A673 (cell line): ENCODE measurements around the gene KCNK16. TPM values are rescaled to one million over a fixed set of nuclear protein-coding genes. Genes with fewer than 3 reads are reported as not detected.

ENCODE experiments used
- BruUV-seq: library from RNA; stranded (reverse); fragments of 400-500 nt; replicated peaks from 2 replicates; lab custom pipeline; 2021; lab: Mats Ljungman, UMichigan
- CTCF ChIA-PET: fragments of 300-600 bp; sonication (Branson Sonifier 250); formaldehyde crosslinking; loops from one replicate; lab custom pipeline; 2022; ENCODE audit warnings: antibody characterized with exemption; lab: Charles Lee
- POLR2A ChIA-PET: fragments of 300-600 bp; sonication (Branson Sonifier 250); formaldehyde crosslinking; loops from one replicate; lab custom pipeline; 2022; ENCODE audit warnings: antibody characterized with exemption; ENCODE audit not compliant: low non-redundant PET; lab: Charles Lee
- DNase-seq: peaks from one replicate; pipeline ENCODE4 v3.0.0-alpha.2; 2015; ENCODE audit warnings: low spot score
- H3K27ac ChIP-seq: fragments of 200-600 bp; sonication (generic); 2 replicates; pipeline ENCODE4 v1.5.1; 2016; ENCODE audit warnings: mixed run types, low read depth, mild to moderate bottlenecking, mixed read lengths, antibody characterized with exemption, low read length; ENCODE audit not compliant: poor library complexity, severe bottlenecking
- H3K27me3 ChIP-seq: fragments of 200-600 bp; sonication (generic); replicated peaks from 2 replicates; pipeline ENCODE4 v1.6.1; 2017; ENCODE audit warnings: mixed run types, low read depth, mild to moderate bottlenecking, mixed read lengths, antibody characterized with exemption, low read length; ENCODE audit not compliant: insufficient read depth, poor library complexity
- H3K36me3 ChIP-seq: fragments of 200-600 bp; sonication (generic); 2 replicates; pipeline ENCODE4 v1.6.1; 2016; ENCODE audit warnings: mixed run types, mild to moderate bottlenecking, mixed read lengths, antibody characterized with exemption, low read length; ENCODE audit not compliant: insufficient read depth, poor library complexity, severe bottlenecking
- H3K4me1 ChIP-seq: fragments of 200-600 bp; sonication (generic); 2 replicates; pipeline ENCODE4 v1.6.1; 2017; ENCODE audit warnings: mixed run types, mild to moderate bottlenecking, mixed read lengths, antibody characterized with exemption, low read length; ENCODE audit not compliant: insufficient read depth, poor library complexity, severe bottlenecking
- H3K4me3 ChIP-seq: fragments of 200-600 bp; sonication (generic); 2 replicates; pipeline ENCODE4 v1.5.1; 2016; ENCODE audit warnings: low read depth, mixed run types, mild to moderate bottlenecking, mixed read lengths, low read length; ENCODE audit not compliant: poor library complexity, severe bottlenecking
- H3K9me3 ChIP-seq: fragments of 200-600 bp; sonication (generic); 2 replicates; pipeline ENCODE4 v1.6.1; 2016; ENCODE audit warnings: mixed run types, low read depth, mild to moderate bottlenecking, mixed read lengths, antibody characterized with exemption, low read length; ENCODE audit not compliant: poor library complexity, severe bottlenecking
- CTCF ChIP-seq: fragments of 300-800, 200-600 bp; sonication (generic); conservative IDR thresholded peaks from 2 replicates; pipeline ENCODE4 v1.5.1; 2017; ENCODE audit warnings: low read depth, mild to moderate bottlenecking, antibody characterized with exemption, low read length, moderate library complexity, mixed read lengths
- EZH2 ChIP-seq: fragments of 200-600 bp; sonication (generic); IDR thresholded peaks from 2 replicates; pipeline ENCODE4 v1.6.1; 2017; ENCODE audit warnings: borderline replicate concordance, low read depth, mild to moderate bottlenecking, mixed read lengths, antibody characterized with exemption, low read length; ENCODE audit not compliant: poor library complexity, severe bottlenecking
- intact Hi-C: fragments of 100-400 bp; cut with micrococcal nuclease; formaldehyde crosslinking; loops from one replicate; pipeline ENCODE4 v1.10.0; 2022; ENCODE audit not compliant: unreplicated experiment
- total RNA-seq: library from RNA; stranded (reverse); gene quantifications from 2 replicates; pipeline ENCODE4 v1.2.3, GENCODE V29; 2021

Gene KCNK16
- total RNA-seq, 1 experiment from 2014 or later = not detected

GRCh38 chr6:39307462-39307861 lies 15.0 kb downstream of the KCNK16 start:
- H3K27ac ChIP-seq = no peak overlapping the region
- CTCF ChIA-PET = no interaction called here
- no peak overlapping the region for H3K4me3 ChIP-seq
- no peak for DNase-seq
- H3K36me3 ChIP-seq = no peaks in the 10 kb centered on the region
- BruUV-seq = no TSS peak
- no peaks in the 10 kb centered on the region for H3K4me1 ChIP-seq
- H3K9me3 ChIP-seq = no peaks in the 10 kb centered on the region
- intact Hi-C loops = no loop called here
- no peak for TF ChIP-seq EZH2
- no peak for TF ChIP-seq CTCF
- POLR2A ChIA-PET = no interaction called here
- peaks cover 14% of the 10 kb centered on the region for H3K27me3 ChIP-seq

GRCh38 chr6:39304951-39305350 lies 17.6 kb downstream of the KCNK16 start:
- ChIA-PET POLR2A (no interaction called here), CTCF (no interaction called here)
- Histone ChIP-seq H3K27ac (no peak overlapping the region), H3K9me3 (no peaks in the 10 kb centered on the region), H3K4me1 (no peaks in the 10 kb centered on the region), H3K36me3 (no peaks in the 10 kb centered on the region), H3K4me3 (no peak overlapping the region), H3K27me3 (peaks cover 5% of the 10 kb centered on the region)
- intact Hi-C loops = no loop called here
- BruUV-seq = no TSS peak
- TF ChIP-seq EZH2 (no peak), CTCF (no peak)
- no peak for DNase-seq

GRCh38 chr6:39303425-39304153 lies 18.9 kb downstream of the KCNK16 start:
- CTCF ChIA-PET = interaction anchor here (1.0 to 1.4 kb wide), 3 partner anchors 137 to 431 kb away, joined by 3 to 11 read pairs (median 11); no protein-coding TSS in a partner anchor
- POLR2A ChIA-PET = no interaction called here
- TF ChIP-seq EZH2 (no peak), CTCF (peak; percentile 7; the same call in 1 of the 2 replicates)
- no peaks in the 10 kb centered on the region for H3K4me1 ChIP-seq
- no peaks in the 10 kb centered on the region for H3K9me3 ChIP-seq
- BruUV-seq = no TSS peak
- no peak overlapping the region for H3K27ac ChIP-seq
- no peaks in the 10 kb centered on the region for H3K36me3 ChIP-seq
- intact Hi-C loops = loop anchor here (1.0 to 2.0 kb wide), 3 partner anchors 137 to 431 kb away; no protein-coding TSS in a partner anchor
- H3K27me3 ChIP-seq = peaks cover 17% of the 10 kb centered on the region
- DNase-seq = no peak
- H3K4me3 ChIP-seq = no peak overlapping the region
